K562 (cell line): ENCODE data around the gene NAIF1. TPM values are rescaled to one million over a fixed set of nuclear protein-coding genes. Genes with fewer than 3 reads are reported as not detected.

Experiments
- ATAC-seq: fragments of 200-7000 bp; cut with Tn5 transposase; 3 replicates; pipeline ENCODE4 v1.9.1; 2020; ENCODE audit warnings: moderate library complexity
- BruUV-seq: library from RNA; stranded (reverse); fragments of 400-500 nt; replicated peaks from 2 replicates; lab custom pipeline; 2021; lab: Mats Ljungman, UMichigan
- CTCF ChIA-PET: fragments of 300-600 bp; formaldehyde crosslinking; extraction: SDS; loops from one replicate; lab custom pipeline; 2021; ENCODE audit warnings: low intra/inter-chr PET ratio; lab: Yijun Ruan, JAX
- POLR2A ChIA-PET: fragments of 300-600, 350-650 bp; sonication (Branson Sonifier 250); formaldehyde crosslinking; extraction: SDS; loops from one replicate; lab custom pipeline; 2021; ENCODE audit warnings: antibody characterized with exemption, inconsistent platforms; lab: Yijun Ruan, JAX
- DNase-seq, 4 experiments: peaks; one replicate each; pipeline versions ENCODE4 v3.0.0 to v3.0.0-alpha.2; 2011 to 2018; ENCODE audit warnings: low spot score in 3 of 4, mixed read lengths in 3 of 4; ENCODE audit errors: extremely low read depth in 1 of 4
- FAIRE-seq: peaks from 2 replicates; lab custom pipeline; 2011; peaks lifted over from hg19 to GRCh38; lab: Jason Lieb, UNC
- H2AFZ ChIP-seq: 2 replicates; pipeline ENCODE4 v1.6.0; 2011; ENCODE audit warnings: low read depth, low read length, control low read depth, inconsistent platforms
- H3K27ac ChIP-seq: fragments of 200-600 bp; 3 replicates; pipeline ENCODE4 v1.8.0; 2011; ENCODE audit warnings: low read depth, mild to moderate bottlenecking, control low read depth, inconsistent platforms, low read length, moderate library complexity, mixed read lengths; ENCODE audit errors: extremely low read depth
- H3K27me3 ChIP-seq, 2 experiments: fragments of 300-600 bp in 1 of 2; 2 replicates in 1 of 2; 3 replicates in 1 of 2; pipeline versions ENCODE4 v1.6.0 to v1.8.0; 2011; ENCODE audit warnings: inconsistent platforms in 2 of 2, low read length in 2 of 2, mild to moderate bottlenecking in 1 of 2, mixed read lengths in 1 of 2, moderate library complexity in 1 of 2; ENCODE audit not compliant: control insufficient read depth in 2 of 2, insufficient read depth in 2 of 2
- H3K36me3 ChIP-seq: fragments of 300-600 bp; 3 replicates; pipeline ENCODE4 v1.8.0; 2011; ENCODE audit warnings: mild to moderate bottlenecking, low read length, inconsistent platforms; ENCODE audit not compliant: control insufficient read depth, insufficient read depth
- H3K4me1 ChIP-seq, 2 experiments: fragments of 200-600 bp in 1 of 2; replicated peaks in 1 of 2; 2 replicates in 1 of 2; 3 replicates in 1 of 2; pipeline versions ENCODE4 v1.5.1 to v1.8.0; 2011; ENCODE audit warnings: inconsistent platforms in 2 of 2, low read length in 2 of 2, mild to moderate bottlenecking in 1 of 2, mixed read lengths in 1 of 2, moderate library complexity in 1 of 2; ENCODE audit not compliant: control insufficient read depth in 2 of 2, insufficient read depth in 2 of 2
- H3K4me2 ChIP-seq: 2 replicates; pipeline ENCODE4 v1.6.1; 2011; ENCODE audit warnings: low read length, control low read depth, inconsistent platforms, mixed read lengths; ENCODE audit not compliant: insufficient read depth
- H3K4me3 ChIP-seq: fragments of 200-600 bp; sonication (generic), shearing (Covaris generic); 2 replicates; pipeline ENCODE4 v1.5.1; 2016; ENCODE audit warnings: control low read depth, inconsistent platforms
- H3K79me2 ChIP-seq: fragments of 200-600 bp; 3 replicates; pipeline ENCODE4 v1.8.0; 2011; ENCODE audit warnings: low read length, inconsistent platforms; ENCODE audit not compliant: control insufficient read depth, insufficient read depth
- H3K9ac ChIP-seq, 2 experiments: 2 replicates each; pipeline versions ENCODE4 v1.6.0 to v1.6.1; 2011; ENCODE audit warnings: low read depth in 2 of 2, low read length in 2 of 2, control low read depth in 1 of 2, inconsistent platforms in 1 of 2, mild to moderate bottlenecking in 1 of 2, mixed read lengths in 1 of 2; ENCODE audit not compliant: insufficient read depth in 1 of 2
- H3K9me1 ChIP-seq: one replicate; pipeline ENCODE4 v1.6.0; 2011; ENCODE audit warnings: inconsistent platforms, mild to moderate bottlenecking, low read length, moderate library complexity; ENCODE audit not compliant: control insufficient read depth, insufficient read depth
- H3K9me3 ChIP-seq: replicated peaks from 2 replicates; pipeline ENCODE4 v1.5.1; 2011; ENCODE audit warnings: low read depth, low read length, inconsistent platforms; ENCODE audit not compliant: control insufficient read depth, insufficient read depth
- H4K20me1 ChIP-seq: replicated peaks from 2 replicates; pipeline ENCODE4 v1.6.1; 2011; ENCODE audit warnings: low read length, inconsistent platforms, mixed read lengths; ENCODE audit not compliant: control insufficient read depth, insufficient read depth
- CEBPG ChIP-seq, 3 experiments: fragments of 200-800 bp in 1 of 3; sonication (Bioruptor generic) in 1 of 3; sonication (generic) in 1 of 3; formaldehyde crosslinking in 1 of 3; IDR thresholded peaks in 2 of 3; conservative IDR thresholded peaks in 1 of 3; 2 replicates each; pipeline versions ENCODE4 v1.6.1 to v1.8.0; 2016 to 2022; ENCODE audit warnings: missing compliant biosample characterization in 2 of 3, missing genetic modification characterization in 2 of 3, mild to moderate bottlenecking in 1 of 3, missing genetic modification reagents in 1 of 3
- NFIC ChIP-seq: fragments of 450-650 bp; IDR thresholded peaks from 2 replicates; pipeline ENCODE4 v1.6.1; 2017; ENCODE audit warnings: mild to moderate bottlenecking, inconsistent platforms
- NFIX ChIP-seq: fragments of 250-450 bp; sonication (Bioruptor Pico); IDR thresholded peaks from 2 replicates; pipeline ENCODE4 v1.4.0; 2020; ENCODE audit warnings: low read depth, mild to moderate bottlenecking, moderate library complexity
- TCF7 ChIP-seq: sonication (generic); IDR thresholded peaks from 2 replicates; pipeline ENCODE4 v1.6.1; 2016; ENCODE audit warnings: antibody characterized with exemption, borderline replicate concordance
- ZNF121 ChIP-seq: sonication (generic); formaldehyde crosslinking; conservative IDR thresholded peaks from 2 replicates; pipeline ENCODE4 v1.8.0; 2022; ENCODE audit warnings: missing genetic modification reagents
- ZNF785 ChIP-seq: fragments of 250-450 bp; sonication (Bioruptor Pico); IDR thresholded peaks from 2 replicates; pipeline ENCODE4 v1.4.0; 2020; ENCODE audit warnings: mild to moderate bottlenecking
- WGBS: fragments of 100-300 bp; shearing (Covaris generic); methylation state at CpG from one replicate; pipeline ENCODE4 v1.1.6; 2016; ENCODE audit warnings: low coverage, mixed read lengths; ENCODE audit not compliant: insufficient coverage; ENCODE audit errors: missing lambda C conversion rate; 5-methylcytosine and 5-hydroxymethylcytosine counted together
- in situ Hi-C: fragments of 300-500 bp; cut with MboI; formaldehyde crosslinking; loops from 4 replicates; pipeline ENCODE4 v1.15.0; 2018; ENCODE audit warnings: inconsistent platforms, mixed read lengths
- intact Hi-C: fragments of 100-400 bp; cut with micrococcal nuclease; formaldehyde crosslinking; loops from 2 replicates; pipeline ENCODE4 v1.14.2; 2022
- polyA plus RNA-seq, 8 experiments: library from polyadenylated mRNA; depleted of rRNA in 4 of 8; stranded (reverse) in 5 of 8; unstranded in 3 of 8; fragments of >200 nt; fragmentation: Nextera tagmentation in 2 of 8; fragmentation: Illumina TruSeq in 1 of 8; extraction: Ambion mirVana in 2 of 8; extraction: Trizol in 1 of 8; gene quantifications; 2 replicates each; pipeline versions ENCODE4 v1.2.1 to v1.2.3, GENCODE V29; 2011 to 2014; ENCODE audit warnings: inconsistent platforms in 1 of 8, missing spikeins in 1 of 8
- total RNA-seq, 7 experiments: library from RNA; depleted of rRNA in 6 of 7; stranded (reverse); fragments of >200 nt in 6 of 7; fragmentation: Illumina TruSeq in 2 of 7; extraction: Trizol in 2 of 7; gene quantifications; 2 replicates each; pipeline versions ENCODE4 v1.2.1 to v1.2.3, GENCODE V29; 2011 to 2021; ENCODE audit warnings: low replicate concordance in 1 of 7
- TF ChIP-seq, protein P1 (sequence below): fragments of 250-450 bp; sonication (Bioruptor Pico); IDR thresholded peaks from 2 replicates; pipeline ENCODE4 v1.5.0; 2022; ENCODE audit warnings: mild to moderate bottlenecking
- TF ChIP-seq, protein P2 (sequence below): fragments of 450-650 bp; IDR thresholded peaks from 2 replicates; pipeline ENCODE4 v1.6.1; 2016; ENCODE audit warnings: antibody characterized with exemption
- TF ChIP-seq, protein P3 (sequence below): fragments of 450-650 bp; formaldehyde crosslinking; IDR thresholded peaks from 2 replicates; pipeline ENCODE4 v1.4.0; 2020; ENCODE audit warnings: mild to moderate bottlenecking, moderate library complexity

NAIF1 gene
- total and polyA plus RNA-seq, 9 of the 15 experiments (the other 6 are each of a cell fraction or from before 2014, with no cell fraction given) = 4.8 to 26.6 (median 17.2) TPM

DNA sequence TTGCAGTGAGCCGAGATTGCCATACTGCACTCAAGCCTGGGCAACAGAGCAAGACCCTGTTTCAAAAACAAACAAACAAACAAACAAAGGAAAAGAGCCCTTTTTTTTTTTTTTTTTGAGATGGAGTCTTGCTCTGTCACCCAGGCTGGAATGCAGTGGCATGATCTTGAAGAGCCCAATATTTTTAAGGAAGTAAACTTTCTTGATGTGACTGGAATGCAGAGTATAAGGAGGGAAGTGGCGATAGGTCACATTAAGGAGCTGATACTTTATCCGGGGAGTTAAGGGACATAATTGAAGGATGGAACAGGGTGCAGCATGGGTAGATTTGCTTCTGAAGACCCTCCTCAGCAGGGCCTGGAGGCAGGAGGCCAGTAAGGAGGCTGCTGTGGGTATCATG, 13.0 kb downstream of the NAIF1 start:
- POLR2A ChIA-PET = interaction anchor here (1.2 kb wide), 1 partner anchor 18 kb away, joined by 3 read pairs; no protein-coding TSS in a partner anchor
- H3K9me3 ChIP-seq = no peaks in the 10 kb centered on the region
- WGBS = 65% methylated on average over 3 of the region's 3 CpGs
- no peak overlapping the region for H3K4me2 ChIP-seq
- H3K79me2 ChIP-seq = no peaks in the 10 kb centered on the region
- no peak overlapping the region for H3K4me3 ChIP-seq
- no peaks in the 10 kb centered on the region for H4K20me1 ChIP-seq
- intact Hi-C loops (no loop called here), in situ Hi-C loops (no loop called here)
- H3K27me3 ChIP-seq = no peaks in the 10 kb centered on the region
- CTCF ChIA-PET = no interaction called here
- FAIRE-seq (no peak), ATAC-seq (no peak), DNase-seq (no peak)
- H3K9me1 ChIP-seq = no peaks in the 10 kb centered on the region
- no TSS peak for BruUV-seq
- no peak overlapping the region for H3K9ac ChIP-seq
- H3K36me3 ChIP-seq = no peaks in the 10 kb centered on the region
- H3K4me1 ChIP-seq = peaks cover 14 to 17% of the 10 kb centered on the region in 2 experiments; a peak in 4 of 5 replicates
- no peak overlapping the region for H2AFZ ChIP-seq
- H3K27ac ChIP-seq = no peak overlapping the region
- peak; percentile 66 for TF ChIP-seq ZNF121 (CRISPR knock-in tag)
- TF ChIP-seq, protein P1, sequence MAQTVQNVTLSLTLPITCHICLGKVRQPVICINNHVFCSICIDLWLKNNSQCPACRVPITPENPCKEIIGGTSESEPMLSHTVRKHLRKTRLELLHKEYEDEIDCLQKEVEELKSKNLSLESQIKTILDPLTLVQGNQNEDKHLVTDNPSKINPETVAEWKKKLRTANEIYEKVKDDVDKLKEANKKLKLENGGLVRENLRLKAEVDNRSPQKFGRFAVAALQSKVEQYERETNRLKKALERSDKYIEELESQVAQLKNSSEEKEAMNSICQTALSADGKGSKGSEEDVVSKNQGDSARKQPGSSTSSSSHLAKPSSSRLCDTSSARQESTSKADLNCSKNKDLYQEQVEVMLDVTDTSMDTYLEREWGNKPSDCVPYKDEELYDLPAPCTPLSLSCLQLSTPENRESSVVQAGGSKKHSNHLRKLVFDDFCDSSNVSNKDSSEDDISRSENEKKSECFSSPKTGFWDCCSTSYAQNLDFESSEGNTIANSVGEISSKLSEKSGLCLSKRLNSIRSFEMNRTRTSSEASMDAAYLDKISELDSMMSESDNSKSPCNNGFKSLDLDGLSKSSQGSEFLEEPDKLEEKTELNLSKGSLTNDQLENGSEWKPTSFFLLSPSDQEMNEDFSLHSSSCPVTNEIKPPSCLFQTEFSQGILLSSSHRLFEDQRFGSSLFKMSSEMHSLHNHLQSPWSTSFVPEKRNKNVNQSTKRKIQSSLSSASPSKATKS (CRISPR knock-in tag) = no peak

DNA sequence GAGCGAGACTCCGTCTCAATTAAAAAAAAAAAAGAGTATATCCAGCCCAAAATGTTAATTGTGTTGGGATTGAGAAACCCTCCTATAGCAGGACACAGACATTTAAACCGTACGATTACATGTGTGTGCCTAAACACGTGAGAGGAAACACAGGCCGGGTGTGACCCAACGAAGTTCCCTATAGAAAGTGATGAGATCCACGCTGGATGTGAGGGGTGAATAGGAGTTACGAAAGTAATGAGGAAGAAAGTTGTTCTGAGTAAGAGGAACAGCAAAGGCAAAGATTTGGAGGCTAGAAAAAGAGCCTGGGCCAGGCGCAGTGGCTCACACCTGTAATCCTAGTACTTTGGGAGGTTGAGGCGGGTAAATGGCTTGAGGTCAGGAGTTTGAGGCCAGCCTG, 13.6 kb downstream of the NAIF1 start:
- 73% methylated on average over 11 of the region's 11 CpGs for WGBS
- BruUV-seq = no TSS peak
- no peak overlapping the region for H3K4me3 ChIP-seq
- no peaks in the 10 kb centered on the region for H4K20me1 ChIP-seq
- ATAC-seq = no peak
- TF ChIP-seq, protein P2, sequence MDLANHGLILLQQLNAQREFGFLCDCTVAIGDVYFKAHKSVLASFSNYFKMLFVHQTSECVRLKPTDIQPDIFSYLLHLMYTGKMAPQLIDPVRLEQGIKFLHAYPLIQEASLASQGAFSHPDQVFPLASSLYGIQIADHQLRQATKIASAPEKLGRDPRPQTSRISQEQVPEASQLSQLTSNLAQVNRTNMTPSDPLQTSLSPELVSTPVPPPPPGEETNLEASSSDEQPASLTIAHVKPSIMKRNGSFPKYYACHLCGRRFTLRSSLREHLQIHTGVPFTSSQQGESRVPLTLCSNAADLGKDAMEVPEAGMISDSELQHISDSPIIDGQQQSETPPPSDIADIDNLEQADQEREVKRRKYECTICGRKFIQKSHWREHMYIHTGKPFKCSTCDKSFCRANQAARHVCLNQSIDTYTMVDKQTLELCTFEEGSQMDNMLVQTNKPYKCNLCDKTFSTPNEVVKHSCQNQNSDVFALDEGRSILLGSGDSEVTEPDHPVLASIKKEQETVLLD = no peak
- no peak for TF ChIP-seq CEBPG (CRISPR knock-in tag; IDR thresholded peaks at IDR 0.05)
- no peak for TF ChIP-seq CEBPG (tag; conservative IDR thresholded peaks at IDR 0.05 in 1 of 2, IDR thresholded peaks at IDR 0.05 in 1 of 2)
- TF ChIP-seq NFIC = no peak
- TF ChIP-seq, protein P3, sequence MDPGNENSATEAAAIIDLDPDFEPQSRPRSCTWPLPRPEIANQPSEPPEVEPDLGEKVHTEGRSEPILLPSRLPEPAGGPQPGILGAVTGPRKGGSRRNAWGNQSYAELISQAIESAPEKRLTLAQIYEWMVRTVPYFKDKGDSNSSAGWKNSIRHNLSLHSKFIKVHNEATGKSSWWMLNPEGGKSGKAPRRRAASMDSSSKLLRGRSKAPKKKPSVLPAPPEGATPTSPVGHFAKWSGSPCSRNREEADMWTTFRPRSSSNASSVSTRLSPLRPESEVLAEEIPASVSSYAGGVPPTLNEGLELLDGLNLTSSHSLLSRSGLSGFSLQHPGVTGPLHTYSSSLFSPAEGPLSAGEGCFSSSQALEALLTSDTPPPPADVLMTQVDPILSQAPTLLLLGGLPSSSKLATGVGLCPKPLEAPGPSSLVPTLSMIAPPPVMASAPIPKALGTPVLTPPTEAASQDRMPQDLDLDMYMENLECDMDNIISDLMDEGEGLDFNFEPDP (CRISPR knock-in tag) = no peak
- no peak for TF ChIP-seq TCF7
- TF ChIP-seq ZNF785 (CRISPR knock-in tag) = no peak
- no peak for TF ChIP-seq NFIX (CRISPR knock-in tag)
- in situ Hi-C loops = no loop called here
- no peaks in the 10 kb centered on the region for H3K79me2 ChIP-seq
- DNase-seq = no peak
- no peak overlapping the region; a peak in 1 of 4 replicates for H3K9ac ChIP-seq
- H3K36me3 ChIP-seq = no peaks in the 10 kb centered on the region
- no peak for FAIRE-seq
- no peak overlapping the region for H3K4me2 ChIP-seq
- H3K9me3 ChIP-seq = no peaks in the 10 kb centered on the region
- intact Hi-C loops = no loop called here
- POLR2A ChIA-PET = interaction anchor here (1.2 kb wide), 1 partner anchor 18 kb away, joined by 3 read pairs; no protein-coding TSS in a partner anchor
- CTCF ChIA-PET = no interaction called here
- H2AFZ ChIP-seq = no peak overlapping the region
- no peaks in the 10 kb centered on the region for H3K9me1 ChIP-seq
- no peak overlapping the region for H3K27ac ChIP-seq
- H3K27me3 ChIP-seq = no peaks in the 10 kb centered on the region
- peaks cover 14 to 17% of the 10 kb centered on the region in 2 experiments; a peak in 4 of 5 replicates for H3K4me1 ChIP-seq
